Nephron (organoid): ENCODE results near the gene KRTAP22-2.

ENCODE experiments used
- H3K27ac Mint-ChIP-seq, 3 experiments: 2 replicates each; pipeline ENCODE4 v1.8.0; 2020; ENCODE audit warnings: mixed read lengths in 3 of 3, mild to moderate bottlenecking in 2 of 3, moderate library complexity in 1 of 3
- H3K27me3 Mint-ChIP-seq: 2 replicates; pipeline ENCODE4 v1.8.0; 2021; ENCODE audit warnings: low read depth, mild to moderate bottlenecking, moderate library complexity, mixed read lengths
- H3K36me3 Mint-ChIP-seq: 2 replicates; pipeline ENCODE4 v1.8.0; 2020; ENCODE audit warnings: low read depth, mixed read lengths
- H3K4me1 Mint-ChIP-seq: 2 replicates; pipeline ENCODE4 v1.8.0; 2020; ENCODE audit warnings: mixed read lengths
- H3K4me3 Mint-ChIP-seq, 3 experiments: 2 replicates each; pipeline ENCODE4 v1.8.0; 2020; ENCODE audit warnings: mild to moderate bottlenecking in 3 of 3, mixed read lengths in 3 of 3, moderate library complexity in 2 of 3
- H3K9me3 Mint-ChIP-seq: 2 replicates; pipeline ENCODE4 v1.8.0; 2020; ENCODE audit warnings: mixed read lengths
- CTCF ChIP-seq, 3 experiments: fragments of 200-600 bp; sonication (generic); IDR thresholded peaks; one replicate each; pipeline ENCODE4 v1.5.0; 2021; ENCODE audit warnings: antibody characterized with exemption in 3 of 3; ENCODE audit not compliant: unreplicated experiment in 3 of 3

Gene KRTAP22-2

GRCh38 chr21:30561957-30562356 lies 28.2 kb downstream of the KRTAP22-2 start:
- H3K4me1 Mint-ChIP-seq, result no peaks in the 10 kb centered on the region

GRCh38 chr21:30561264-30561895 lies 28.8 kb downstream of the KRTAP22-2 start, which contains the start of gene KRTAP19-7:
KRTAP19-7 (minus strand) TSS chr21:30561314; CDS start chr21:30561289, 25 bp downstream.
- no peaks in the 10 kb centered on the region for H3K9me3 Mint-ChIP-seq
- TF ChIP-seq CTCF (IDR thresholded peaks at IDR 0.05; ENCODE audit: unreplicated experiment in 3 of 3), result no peak
- no peak within 1 kb of the TSS for H3K27ac Mint-ChIP-seq
- no peak within 1 kb of the TSS for H3K4me3 Mint-ChIP-seq
- H3K27me3 Mint-ChIP-seq, result no peaks in the 10 kb centered on the region
- H3K36me3 Mint-ChIP-seq, result no peaks in the 10 kb centered on the region
- H3K4me1 Mint-ChIP-seq, result no peaks in the 10 kb centered on the region

More at GRCh38 chr21:30561957-30562356, 28.2 kb downstream of the KRTAP22-2 start:
- no peak for TF ChIP-seq CTCF (IDR thresholded peaks at IDR 0.05; ENCODE audit: unreplicated experiment in 3 of 3)
- H3K27me3 Mint-ChIP-seq, result no peaks in the 10 kb centered on the region
- H3K4me3 Mint-ChIP-seq, result no peak overlapping the region
- no peaks in the 10 kb centered on the region for H3K9me3 Mint-ChIP-seq
- H3K36me3 Mint-ChIP-seq, result no peaks in the 10 kb centered on the region
- no peak overlapping the region for H3K27ac Mint-ChIP-seq

GRCh38 chr21:30555095-30555494 lies 35.1 kb downstream of the KRTAP22-2 start:
- H3K27me3 Mint-ChIP-seq, result no peaks in the 10 kb centered on the region
- H3K36me3 Mint-ChIP-seq, result no peaks in the 10 kb centered on the region
- no peaks in the 10 kb centered on the region for H3K4me1 Mint-ChIP-seq
- H3K27ac Mint-ChIP-seq, result no peak overlapping the region
- no peak overlapping the region for H3K4me3 Mint-ChIP-seq
- H3K9me3 Mint-ChIP-seq, result peaks cover 15% of the 10 kb centered on the region
- no peak for TF ChIP-seq CTCF (IDR thresholded peaks at IDR 0.05; ENCODE audit: unreplicated experiment in 3 of 3)

- Mint-ChIP-seq H3K9me3 (peaks cover 17% of the 10 kb centered on the region), H3K27ac (no peak overlapping the region), H3K4me1 (no peaks in the 10 kb centered on the region), H3K4me3 (no peak overlapping the region), H3K27me3 (no peaks in the 10 kb centered on the region), H3K36me3 (no peaks in the 10 kb centered on the region)
- TF ChIP-seq CTCF (IDR thresholded peaks at IDR 0.05; ENCODE audit: unreplicated experiment in 3 of 3), result no peak
These were observed 37.4 kb downstream of the KRTAP22-2 start for GRCh38 chr21:30552782-30553181.

- H3K4me1 Mint-ChIP-seq, result no peaks in the 10 kb centered on the region
- no peaks in the 10 kb centered on the region for H3K27me3 Mint-ChIP-seq
- H3K9me3 Mint-ChIP-seq, result peaks cover 4% of the 10 kb centered on the region
- no peak within 1 kb of the TSS for H3K27ac Mint-ChIP-seq
- H3K4me3 Mint-ChIP-seq, result no peak within 1 kb of the TSS
- TF ChIP-seq CTCF (IDR thresholded peaks at IDR 0.05; ENCODE audit: unreplicated experiment in 3 of 3), result no peak
- H3K36me3 Mint-ChIP-seq, result no peaks in the 10 kb centered on the region
These were observed 48.4 kb downstream of the KRTAP22-2 start, which contains the start of gene KRTAP19-6 for GRCh38 chr21:30541764-30542163. KRTAP19-6 (minus strand) TSS chr21:30541864; CDS start chr21:30541833, 31 bp downstream.
